HG03045 (cell line): ENCODE results near the gene FGGY.
"Not testable (repeated sequence)": the region's sequence is repeated elsewhere in the genome, so short reads cannot be mapped to it uniquely, and the experiment has no call there.

ENCODE experiments used
- ATAC-seq: cut with Tn5 transposase; IDR thresholded peaks from one replicate; pipeline ENCODE4 v1.9.1; 2021; ENCODE audit warnings: mild to moderate bottlenecking, moderate library complexity; ENCODE audit not compliant: unreplicated experiment

FGGY gene

DNA sequence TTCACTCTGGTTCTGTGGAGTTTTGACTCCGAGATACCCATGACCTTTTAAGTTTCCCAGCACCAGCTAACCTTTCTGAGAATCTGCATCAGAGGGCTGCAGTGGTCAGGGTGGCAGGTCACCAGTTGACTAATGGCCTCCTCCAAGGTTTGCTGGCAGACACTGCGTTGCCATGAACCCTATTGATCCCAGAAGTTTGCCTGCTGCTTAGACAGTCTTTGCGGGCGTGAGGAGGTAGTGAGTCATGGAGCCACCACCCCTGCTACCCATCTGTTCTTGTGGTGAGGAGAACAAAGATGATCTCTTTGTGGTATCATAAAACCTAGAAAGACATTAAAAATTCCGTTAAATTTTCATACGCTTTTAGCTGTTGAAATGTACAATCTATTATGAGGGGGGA is 180.4 kb downstream of the FGGY start:
- ATAC-seq: no peak

DNA sequence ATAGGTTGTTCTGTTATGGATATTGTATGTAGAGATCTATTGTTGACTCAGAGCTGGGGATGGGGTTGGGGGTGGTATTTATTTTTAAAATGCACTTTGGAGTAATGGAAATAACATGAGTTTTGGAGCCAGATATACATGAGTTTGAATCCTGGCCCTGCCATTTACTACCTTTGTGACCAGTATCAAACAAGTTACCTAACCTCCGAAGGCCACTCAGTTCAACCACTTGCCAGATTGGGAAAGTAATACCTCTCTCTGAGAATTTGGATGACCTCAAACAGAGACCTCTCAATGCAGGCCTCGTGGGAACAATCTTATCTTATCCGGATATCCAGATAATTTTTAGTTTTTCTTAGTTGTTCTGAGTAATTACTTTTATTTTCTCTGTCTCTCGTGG is 181.0 kb downstream of the FGGY start:
- no peak for ATAC-seq

DNA sequence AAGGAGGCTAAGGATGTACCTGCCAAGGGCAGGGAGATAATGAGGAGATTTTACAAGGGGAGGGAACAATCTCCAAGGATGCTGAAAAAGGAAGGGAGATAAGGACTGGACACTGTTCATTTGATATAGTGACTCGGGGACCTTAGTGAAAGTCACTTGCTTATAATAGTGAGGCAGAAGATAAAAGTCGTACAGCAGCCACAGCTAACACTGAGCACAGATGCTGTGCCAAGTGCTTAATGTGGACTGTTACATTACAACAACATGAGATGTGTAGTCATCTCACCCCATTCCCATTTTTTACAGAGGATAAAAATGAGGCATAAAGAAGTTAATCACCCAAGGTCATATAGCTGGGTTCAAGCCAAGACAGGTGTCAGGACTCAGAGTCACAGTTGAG is 181.9 kb downstream of the FGGY start:
- ATAC-seq: no peak

DNA sequence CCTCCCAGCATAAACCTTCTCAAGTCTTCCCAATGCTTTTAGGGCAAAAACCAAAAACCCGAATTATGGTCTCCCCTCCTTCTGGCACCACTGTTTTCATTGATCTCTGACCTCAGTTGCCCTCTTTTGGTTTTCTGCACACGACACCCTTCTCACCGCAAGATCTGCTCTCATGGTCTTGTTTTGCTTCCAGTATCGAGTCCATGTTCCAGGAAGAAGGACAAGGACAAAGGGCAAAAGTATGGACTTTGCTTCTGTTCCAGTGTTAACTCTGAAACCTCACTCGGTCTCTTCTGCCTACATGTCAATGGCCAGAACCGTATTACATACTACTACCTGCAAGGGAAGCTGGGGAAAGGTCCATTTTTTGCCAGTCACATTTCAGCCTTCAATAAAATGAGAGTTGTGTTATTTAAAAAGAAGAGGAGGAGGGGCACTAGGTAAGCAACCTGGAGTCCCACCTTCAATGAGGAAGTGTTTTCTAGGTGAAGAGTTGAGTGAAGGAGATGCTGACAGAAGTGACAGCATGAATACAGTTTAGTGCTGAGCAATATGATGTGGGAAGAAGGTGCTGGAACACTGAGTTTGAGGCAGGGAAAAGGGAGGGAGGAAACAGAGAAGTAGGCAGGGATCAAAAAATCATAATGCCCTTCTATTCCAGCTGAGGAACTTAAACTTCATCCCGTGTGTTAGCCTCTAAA is 183.4 kb downstream of the FGGY start:
- ATAC-seq: no peak

DNA sequence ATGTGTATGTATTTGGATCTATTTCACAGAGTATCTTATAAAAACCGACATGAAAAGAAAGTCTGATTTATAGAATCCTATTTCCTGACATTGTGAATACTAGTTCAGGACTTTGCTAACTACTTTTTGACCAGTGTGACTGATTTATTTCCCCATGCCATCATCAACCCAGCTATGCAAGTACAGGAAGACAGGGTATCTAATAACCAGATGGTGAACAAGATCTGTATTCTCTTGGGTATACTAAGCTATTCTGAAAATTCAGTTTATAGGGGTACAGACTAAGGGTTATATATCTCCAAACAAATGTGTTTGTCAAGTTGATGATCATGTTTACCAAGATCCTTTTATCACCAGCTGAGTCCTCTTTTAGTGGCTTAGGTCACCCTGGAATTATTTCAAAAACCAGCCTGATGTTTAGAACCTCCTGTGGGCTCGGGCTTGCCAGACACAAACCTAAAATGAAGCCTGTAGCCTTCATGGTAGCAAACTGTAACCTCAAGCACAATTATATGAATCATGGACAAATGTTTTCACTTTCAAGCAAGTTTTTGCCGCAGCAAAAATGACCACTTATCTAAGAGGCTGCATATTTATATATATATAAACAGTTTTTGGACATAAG is 185.1 kb downstream of the FGGY start:
- ATAC-seq: no peak

DNA sequence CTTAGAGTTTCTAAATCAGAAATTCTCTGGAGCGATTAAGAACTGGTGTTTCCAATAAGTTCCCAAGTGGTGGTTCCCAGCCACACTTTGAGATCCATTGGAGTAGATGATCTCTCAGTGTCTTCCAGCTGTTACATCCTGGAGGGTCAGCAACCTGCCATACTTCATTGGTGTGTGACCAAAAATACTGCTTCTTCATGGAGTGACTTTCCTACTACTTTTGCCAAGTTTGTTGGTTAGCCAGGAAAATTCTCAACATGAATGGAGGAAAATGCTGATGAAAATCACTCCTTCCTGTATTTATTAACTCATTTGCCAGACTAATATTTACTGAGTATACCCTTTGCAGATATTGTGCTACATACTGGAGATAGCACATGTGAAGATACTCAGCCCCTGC is 186.1 kb downstream of the FGGY start:
- ATAC-seq: no peak

DNA sequence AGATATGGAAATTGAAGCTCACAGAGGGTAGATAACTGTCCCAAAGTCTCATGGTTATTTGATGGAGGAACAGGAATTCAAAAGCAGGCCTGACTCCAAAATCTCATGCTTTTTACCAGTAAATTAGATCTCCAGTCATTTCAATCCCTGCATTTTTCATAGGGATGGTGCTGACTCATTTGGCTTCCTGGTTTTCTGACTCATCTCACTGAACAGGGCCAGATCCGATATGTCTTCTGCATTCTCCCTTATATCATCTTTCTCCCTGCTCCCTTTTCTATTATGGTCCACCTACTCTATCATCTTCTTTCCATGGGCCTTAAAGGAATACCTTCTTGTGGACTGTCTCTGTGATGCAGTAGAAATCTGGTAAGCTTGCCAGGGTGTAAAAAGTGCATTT is 187.2 kb downstream of the FGGY start:
- ATAC-seq: no peak

DNA sequence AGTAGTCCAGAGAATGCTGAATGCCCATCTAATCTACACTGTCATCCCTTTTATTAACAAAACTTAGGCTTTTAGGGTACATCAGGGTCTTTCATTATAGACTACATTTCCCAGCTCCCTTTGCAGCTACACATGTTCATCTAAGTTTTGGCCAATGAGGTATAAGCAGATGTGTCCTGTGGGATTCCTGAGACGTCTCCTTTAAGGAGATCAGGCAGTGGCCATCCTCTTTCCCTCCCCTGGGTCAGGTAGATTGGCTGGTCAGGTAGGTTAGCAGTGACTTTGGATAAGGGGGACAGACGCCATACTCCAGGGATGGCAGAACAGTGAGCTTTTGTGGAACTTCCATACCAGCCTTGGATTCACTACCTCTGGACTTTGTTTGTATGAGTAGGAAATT is 188.3 kb downstream of the FGGY start:
- no peak for ATAC-seq

DNA sequence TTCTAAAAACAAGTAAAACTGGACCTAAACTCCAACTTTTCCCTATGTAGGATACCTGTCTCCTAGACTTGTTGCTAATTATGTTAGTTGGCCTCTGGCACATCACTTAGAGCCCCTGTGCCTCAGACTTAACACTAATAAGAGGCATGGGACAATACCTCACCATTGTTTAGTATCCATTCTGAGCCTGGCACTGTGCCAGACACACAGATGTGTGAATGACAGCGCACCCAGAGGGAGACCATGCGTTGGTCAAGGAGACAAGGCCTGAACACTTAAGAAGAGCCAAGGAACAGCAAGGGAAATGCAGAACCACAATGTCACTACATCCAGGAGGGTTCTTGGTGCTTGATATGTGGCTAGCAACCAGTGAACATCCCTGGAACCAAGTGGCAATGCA is 189.1 kb downstream of the FGGY start:
- ATAC-seq: no peak

DNA sequence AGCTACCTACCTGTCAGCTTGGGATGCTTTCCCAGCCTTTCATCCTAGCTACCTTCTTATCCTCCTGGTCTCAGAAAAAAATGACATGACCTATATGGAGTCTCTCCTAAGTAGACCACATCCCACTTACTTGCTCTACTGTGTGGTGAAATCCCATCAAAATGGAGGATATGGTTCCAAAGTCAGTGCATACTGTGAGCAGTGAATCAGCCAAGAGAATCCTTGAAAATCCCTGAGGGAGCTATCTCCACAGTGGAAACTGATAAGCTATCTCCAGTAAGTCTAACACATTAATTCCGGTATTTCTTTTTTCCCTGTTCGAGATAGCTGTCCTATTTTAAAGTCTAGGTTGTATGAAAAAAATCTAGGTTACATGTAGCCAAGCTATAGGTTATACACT is 189.7 kb downstream of the FGGY start:
- no peak for ATAC-seq

DNA sequence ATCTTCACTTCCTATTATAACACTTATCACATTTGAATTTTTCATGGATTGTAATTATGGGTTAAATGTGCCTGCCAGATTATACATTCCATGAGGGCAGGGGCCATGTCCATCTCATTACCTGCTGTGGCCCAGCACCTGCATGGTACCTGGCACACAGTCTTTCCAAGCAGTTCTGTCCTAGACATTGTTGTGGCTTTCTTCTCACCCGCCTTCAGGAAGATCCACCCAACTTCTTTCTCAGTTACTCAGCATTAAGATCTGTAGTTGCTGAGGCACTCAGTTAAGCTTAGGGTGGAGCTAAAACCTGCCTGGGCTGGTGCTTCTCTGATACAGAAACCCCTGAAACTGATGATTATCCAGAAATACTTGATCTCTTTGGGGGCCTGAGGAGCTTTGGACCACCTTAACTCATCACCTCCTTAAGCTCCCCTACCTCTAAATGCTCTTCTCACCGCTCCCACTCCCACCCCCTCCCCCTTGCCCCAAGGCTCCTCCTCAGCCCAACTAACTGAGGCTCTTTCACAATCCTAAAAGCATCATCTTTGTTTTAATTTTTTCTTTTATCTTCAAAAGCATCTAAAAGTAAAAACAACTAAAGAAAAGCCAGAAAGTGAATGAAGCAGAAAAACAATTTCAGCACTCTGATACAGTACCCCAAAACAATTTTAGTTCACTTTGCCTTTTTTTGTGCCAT is 190.6 kb downstream of the FGGY start:
- ATAC-seq: no peak

DNA sequence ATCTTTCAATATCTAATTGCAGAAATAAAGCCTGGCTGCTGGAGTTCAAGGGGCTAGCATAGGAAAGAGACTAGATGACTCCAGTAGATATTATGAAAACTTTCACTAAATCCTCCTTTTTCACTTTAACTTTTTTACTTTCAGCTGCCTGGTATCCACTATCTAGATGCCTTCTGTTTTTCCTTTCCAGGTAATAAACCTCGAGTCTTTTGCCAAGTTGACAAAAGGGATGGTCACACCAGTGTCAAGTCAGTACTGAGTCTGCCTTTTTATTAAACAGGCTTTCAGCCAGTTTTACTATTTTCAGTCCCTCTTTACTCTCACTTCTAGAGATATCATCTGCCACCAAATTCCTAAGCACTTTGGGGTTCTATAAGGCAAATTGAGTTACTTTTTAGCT is 195.6 kb downstream of the FGGY start:
- no peak for ATAC-seq

DNA sequence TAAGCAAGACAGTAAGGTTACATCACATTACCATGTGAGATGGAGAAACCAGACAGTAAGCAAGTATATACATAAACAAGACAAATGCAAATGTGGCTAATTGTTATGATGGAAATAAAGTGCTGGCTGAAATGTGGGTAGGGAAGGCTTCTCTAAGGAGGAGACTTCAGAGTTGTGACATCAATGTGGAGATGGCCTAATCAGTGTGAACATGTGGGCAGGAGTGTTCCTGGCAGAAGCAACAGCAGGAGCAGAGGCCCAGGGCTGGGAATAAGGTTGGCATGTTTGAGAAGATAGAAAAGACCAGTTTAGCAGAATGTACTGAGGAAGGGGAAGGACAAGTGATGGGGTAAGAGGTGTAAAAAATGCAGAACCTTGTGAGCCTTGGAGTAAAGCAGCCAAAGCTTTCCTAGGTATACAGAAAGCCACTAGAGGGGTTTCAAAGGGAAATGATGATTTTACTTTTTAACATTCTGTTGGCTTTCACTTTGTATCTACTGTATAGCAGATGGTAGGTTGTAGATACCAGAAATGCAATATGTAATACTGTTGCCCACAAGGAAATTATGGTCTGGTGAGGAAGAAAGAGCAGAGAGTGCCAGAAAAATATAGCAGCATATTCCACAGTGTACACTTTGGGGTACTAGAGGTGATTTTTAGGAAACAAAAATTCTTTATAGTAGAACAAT is 197.4 kb downstream of the FGGY start:
- no peak for ATAC-seq

DNA sequence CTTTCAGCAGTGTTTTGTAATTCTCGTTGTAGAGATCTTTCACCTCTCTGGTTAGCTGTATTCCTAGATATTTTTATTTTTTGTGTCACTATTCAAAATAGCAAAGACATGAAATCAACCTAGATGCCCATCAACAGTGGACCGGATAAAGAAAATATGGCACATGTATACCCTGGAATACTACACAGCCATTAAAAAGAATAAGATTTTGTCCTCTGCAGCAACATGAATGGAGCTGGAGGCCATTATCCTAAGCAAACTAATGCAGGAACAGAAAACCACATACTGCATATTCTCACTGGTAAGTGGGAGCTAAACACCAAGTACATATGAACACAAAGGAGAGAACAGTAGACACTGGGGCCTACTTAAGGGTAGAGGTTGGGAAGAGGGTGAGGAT is 199.3 kb downstream of the FGGY start:
- ATAC-seq: not testable (repeated sequence)

DNA sequence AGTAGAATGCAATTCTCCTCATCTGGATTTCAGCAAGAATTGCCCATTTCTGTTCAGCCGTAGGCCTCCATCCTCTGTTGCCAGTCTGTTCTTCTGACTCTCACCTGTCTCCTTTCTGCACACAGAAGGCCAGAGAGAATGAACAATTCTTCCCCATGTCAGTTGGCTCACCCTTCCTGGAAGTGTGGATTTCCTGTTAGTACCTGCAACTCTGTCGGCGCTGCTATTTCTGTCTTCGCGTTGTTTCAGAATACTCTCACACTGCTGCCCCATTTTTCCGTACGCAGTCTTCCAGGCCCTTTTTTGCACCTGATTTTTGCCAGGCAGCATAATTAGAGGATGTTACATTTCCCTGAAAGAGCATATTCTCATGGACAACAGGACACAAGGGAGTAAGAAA is 200.7 kb downstream of the FGGY start:
- no peak for ATAC-seq

DNA sequence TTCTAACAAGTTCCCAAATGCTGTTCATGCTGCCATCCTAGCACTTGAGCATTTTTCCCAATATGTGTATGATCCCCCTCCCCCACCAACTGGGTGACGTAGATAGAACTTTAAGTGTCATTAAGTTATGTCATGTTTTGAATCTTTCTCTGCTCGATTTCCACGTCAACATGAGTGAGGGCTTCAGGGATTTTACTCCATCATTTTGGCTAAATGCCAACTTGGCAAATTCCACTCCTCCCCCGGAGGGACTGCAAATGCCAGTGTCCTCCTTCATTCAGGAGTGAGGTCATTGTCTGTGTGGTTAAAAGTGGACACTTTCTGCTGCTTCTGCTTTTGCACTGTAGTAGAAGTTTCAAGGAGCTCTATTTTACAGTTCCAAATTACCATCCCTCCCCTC is 201.7 kb downstream of the FGGY start:
- ATAC-seq: no peak

DNA sequence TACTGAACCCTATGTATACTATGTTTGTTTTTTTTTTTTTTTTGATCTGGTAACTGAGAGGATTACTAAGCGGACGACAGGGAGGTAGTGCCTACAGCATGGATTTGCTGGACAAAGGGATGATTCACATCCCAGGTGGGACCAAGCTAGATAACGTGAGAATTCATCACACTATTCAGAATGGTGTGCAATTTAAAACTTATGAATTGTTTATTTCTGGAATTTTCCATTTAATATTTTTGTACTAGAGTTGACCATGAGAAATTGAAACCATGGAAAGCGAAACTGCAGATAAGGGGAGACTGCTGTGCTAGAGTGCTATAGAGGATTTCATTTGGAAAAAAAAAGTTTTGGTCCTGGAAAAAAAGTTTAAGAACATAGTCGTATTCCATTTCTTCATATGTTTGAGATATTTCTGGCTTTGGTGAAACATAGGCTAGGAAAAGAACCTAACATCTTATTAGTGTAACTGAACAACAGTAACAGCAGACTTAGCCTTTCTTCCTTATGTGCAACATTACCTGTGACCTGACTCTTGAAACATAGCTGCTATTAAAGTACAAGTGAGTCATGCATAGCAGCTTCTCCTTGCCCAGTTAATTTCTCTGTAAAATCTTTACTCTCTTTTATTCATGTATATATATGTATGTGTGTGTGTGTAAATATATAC is 202.5 kb downstream of the FGGY start:
- ATAC-seq: no peak

DNA sequence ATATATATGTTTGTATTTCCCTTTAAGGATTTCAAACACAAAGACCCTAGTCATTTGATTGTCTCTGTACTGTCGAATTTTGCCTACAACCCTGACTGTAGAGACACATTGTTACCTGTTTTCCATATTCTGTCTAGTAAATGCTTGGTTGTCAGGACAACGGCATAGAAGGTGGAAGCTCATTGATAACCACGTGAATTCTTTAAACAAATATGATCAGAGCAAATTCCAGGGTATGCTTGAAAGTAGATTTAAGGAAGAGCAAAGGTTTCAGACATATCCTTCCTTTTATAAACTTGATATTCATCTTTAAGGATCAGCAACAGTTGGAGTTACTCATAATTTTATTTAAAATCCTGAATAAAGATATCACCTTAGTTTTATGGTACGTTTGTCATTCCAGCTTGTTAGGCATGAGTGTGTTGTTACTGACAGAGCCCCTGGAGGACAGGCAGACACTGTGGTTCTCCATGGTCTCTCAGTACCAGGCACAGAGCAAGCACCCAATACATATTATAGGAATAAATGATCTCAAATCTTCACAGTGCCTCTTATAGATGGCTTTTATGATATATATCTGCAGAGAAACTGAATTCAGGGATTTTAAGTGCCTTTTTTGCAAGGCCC is 203.2 kb downstream of the FGGY start:
- ATAC-seq: no peak

DNA sequence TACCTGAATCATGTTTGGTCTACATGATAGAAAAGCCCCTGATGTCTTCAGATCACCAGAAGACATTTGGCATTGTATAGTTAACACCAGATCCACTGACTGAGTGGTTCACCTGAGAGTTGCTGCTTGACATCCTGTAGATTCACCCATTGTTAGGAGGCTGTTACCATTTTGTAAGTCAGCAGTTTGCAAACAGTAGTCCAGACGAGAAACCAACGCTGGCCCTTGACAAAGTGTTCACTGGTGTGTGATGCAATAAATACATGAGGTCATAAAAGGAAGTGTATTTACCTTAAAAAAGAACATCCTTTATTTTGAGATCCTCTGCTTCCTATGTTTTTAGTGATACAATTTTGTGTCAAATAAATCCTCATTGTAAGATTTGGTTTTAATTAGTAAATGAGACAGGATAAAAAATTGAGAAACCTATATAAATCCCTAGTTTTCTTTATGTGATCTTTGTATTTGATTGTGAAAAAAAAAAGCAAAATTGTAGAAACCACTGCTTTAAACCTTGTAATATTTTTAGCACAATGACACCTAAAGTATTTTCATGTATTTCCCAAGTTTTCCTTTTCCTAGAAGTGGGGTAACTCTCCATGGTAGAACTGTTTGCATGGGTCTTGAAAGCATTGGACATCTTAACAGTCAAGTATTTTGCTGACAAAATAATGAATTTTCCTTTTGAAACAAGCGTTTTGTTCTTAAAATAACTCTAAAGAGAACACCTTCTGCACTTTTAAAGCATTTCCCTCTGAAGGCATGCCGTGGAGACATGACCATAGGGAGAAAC is 204.3 kb downstream of the FGGY start:
- ATAC-seq: no peak
